Nephron progenitor cell (in vitro differentiated cells): ENCODE data around the gene STAT2.
A peak's percentile ranks its signal among the peaks of the same experiment; 100 is the strongest.

Source experiments
- DNase-seq: peaks from one replicate; pipeline ENCODE4 v3.0.0; 2021
- H3K27ac Mint-ChIP-seq: 2 replicates; pipeline ENCODE4 v1.8.0; 2021; ENCODE audit warnings: mild to moderate bottlenecking, moderate library complexity, mixed read lengths
- H3K27me3 Mint-ChIP-seq: 2 replicates; pipeline ENCODE4 v1.8.0; 2021; ENCODE audit warnings: mild to moderate bottlenecking, low read depth, mixed read lengths; ENCODE audit not compliant: poor library complexity
- H3K36me3 Mint-ChIP-seq: 2 replicates; pipeline ENCODE4 v1.8.0; 2021; ENCODE audit warnings: low read depth, mixed read lengths
- H3K4me1 Mint-ChIP-seq: 2 replicates; pipeline ENCODE4 v1.8.0; 2021; ENCODE audit warnings: mixed read lengths
- H3K4me3 Mint-ChIP-seq: 2 replicates; pipeline ENCODE4 v1.8.0; 2021; ENCODE audit warnings: mild to moderate bottlenecking, moderate library complexity, mixed read lengths
- H3K9me3 Mint-ChIP-seq: 2 replicates; pipeline ENCODE4 v1.8.0; 2021; ENCODE audit warnings: mild to moderate bottlenecking, moderate library complexity, mixed read lengths
- CTCF ChIP-seq: fragments of 200-600 bp; sonication (generic); IDR thresholded peaks from 2 replicates; pipeline ENCODE4 v1.5.0; 2021; ENCODE audit warnings: antibody characterized with exemption

The STAT2 gene

GRCh38 chr12:56304276-56304675 lies 55.6 kb downstream of the STAT2 start:
- Mint-ChIP-seq H3K9me3 (no peaks in the 10 kb centered on the region), H3K36me3 (peaks cover 23% of the 10 kb centered on the region), H3K4me1 (peaks cover 31% of the 10 kb centered on the region), H3K27me3 (no peaks in the 10 kb centered on the region), H3K27ac (no peak overlapping the region), H3K4me3 (no peak overlapping the region)
- TF ChIP-seq CTCF, result no peak
- DNase-seq, result no peak

GRCh38 chr12:56300644-56301464 lies 59.1 kb downstream of the STAT2 start:
- Mint-ChIP-seq H3K36me3 (peaks cover 27% of the 10 kb centered on the region), H3K9me3 (no peaks in the 10 kb centered on the region), H3K27me3 (no peaks in the 10 kb centered on the region), H3K4me1 (peaks cover 64% of the 10 kb centered on the region), H3K4me3 (peak overlapping the region; percentile 96), H3K27ac (peak overlapping the region; percentile 98)
- no peak for TF ChIP-seq CTCF
- DNase-seq, result no peak

GRCh38 chr12:56299853-56300643 lies 59.9 kb downstream of the STAT2 start, which contains the start of gene CS:
TSS of gene CS (minus strand) at chr12:56300330. CDS start at chr12:56300201, 129 bp downstream.
- Mint-ChIP-seq H3K4me1 (peaks cover 64% of the 10 kb centered on the region), H3K27ac (peak within 1 kb of the TSS; percentile 98), H3K36me3 (peaks cover 23% of the 10 kb centered on the region), H3K9me3 (no peaks in the 10 kb centered on the region), H3K4me3 (peak within 1 kb of the TSS; percentile 96), H3K27me3 (no peaks in the 10 kb centered on the region)
- DNase-seq, result peak; percentile 98
- TF ChIP-seq CTCF, result no peak

GRCh38 chr12:56299308-56299852 lies 60.5 kb downstream of the STAT2 start:
- Mint-ChIP-seq H3K27me3 (no peaks in the 10 kb centered on the region), H3K4me3 (peak overlapping the region; percentile 96), H3K4me1 (peaks cover 64% of the 10 kb centered on the region), H3K27ac (peak overlapping the region; percentile 96), H3K9me3 (no peaks in the 10 kb centered on the region), H3K36me3 (peaks cover 18% of the 10 kb centered on the region)
- no peak for DNase-seq
- TF ChIP-seq CTCF, result no peak

- Mint-ChIP-seq H3K4me3 (peak overlapping the region; percentile 96), H3K36me3 (peaks cover 14% of the 10 kb centered on the region), H3K9me3 (no peaks in the 10 kb centered on the region), H3K27me3 (no peaks in the 10 kb centered on the region), H3K27ac (no peak overlapping the region), H3K4me1 (peaks cover 64% of the 10 kb centered on the region)
- TF ChIP-seq CTCF, result no peak
- DNase-seq, result no peak
Observed at GRCh38 chr12:56298828-56299227, 61.1 kb downstream of the STAT2 start.
